NK-92 treated with Interleukin-12 subunit alpha and Interleukin-12 subunit beta, amount 100 ng/mL, for 24 hours (cell line): ENCODE results near the gene MOB3C.

Source experiments
- DNase-seq: peaks from one replicate; lab custom pipeline; 2025; lab: John Stamatoyannopoulos, UW

The MOB3C gene

GRCh38 chr1:46638921-46639320, 22.3 kb upstream of the MOB3C start:
- no peak for DNase-seq

GRCh38 chr1:46637444-46638083, 21.0 kb upstream of the MOB3C start:
- DNase-seq, result no peak

GRCh38 chr1:46635205-46635604, 18.6 kb upstream of the MOB3C start:
- DNase-seq, result no peak

GRCh38 chr1:46630719-46631118, 14.1 kb upstream of the MOB3C start:
- no peak for DNase-seq

DNA sequence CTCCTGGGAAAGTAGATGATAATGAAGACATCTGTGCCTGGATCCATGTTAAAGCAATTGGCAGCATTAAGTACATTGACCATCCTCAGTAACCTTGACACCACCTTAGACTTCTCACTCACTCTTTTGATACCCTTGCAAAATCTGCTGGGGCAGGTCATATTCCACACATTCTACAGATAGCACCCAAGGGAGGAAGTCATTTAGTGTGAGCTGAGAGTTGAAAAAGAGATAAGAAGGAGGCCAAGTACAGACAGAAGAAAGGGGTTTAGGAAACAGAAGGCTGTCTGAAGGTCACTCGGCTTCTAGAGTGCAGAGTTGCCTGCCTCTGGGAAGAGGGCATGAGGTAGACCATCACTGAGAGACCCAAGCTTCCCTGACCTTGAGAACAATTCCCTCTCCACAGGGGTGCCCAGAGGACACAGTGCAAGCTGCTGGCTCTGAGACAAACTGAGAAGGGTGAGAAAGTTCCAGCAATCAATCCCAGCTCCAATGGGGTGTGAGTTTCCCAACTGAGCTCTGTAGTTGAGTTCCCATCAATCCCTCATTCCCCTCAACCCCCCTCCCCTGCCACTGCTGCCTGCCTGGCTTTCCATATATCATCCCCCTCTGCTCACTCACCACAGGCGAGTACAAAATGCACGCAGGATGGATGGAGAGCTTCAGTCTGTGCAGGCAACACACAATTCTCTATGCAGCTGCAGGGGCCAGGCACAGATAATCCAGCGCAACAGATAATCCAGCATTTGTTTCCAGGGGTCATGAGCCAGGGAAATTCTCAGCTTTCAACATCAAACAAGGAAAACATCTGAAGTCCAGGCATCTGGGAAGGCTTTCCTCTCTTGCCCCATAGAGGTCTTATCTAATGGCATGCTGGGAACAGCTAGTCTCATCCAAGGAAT, 7.4 kb upstream of the MOB3C start:
- DNase-seq, result no peak

DNA sequence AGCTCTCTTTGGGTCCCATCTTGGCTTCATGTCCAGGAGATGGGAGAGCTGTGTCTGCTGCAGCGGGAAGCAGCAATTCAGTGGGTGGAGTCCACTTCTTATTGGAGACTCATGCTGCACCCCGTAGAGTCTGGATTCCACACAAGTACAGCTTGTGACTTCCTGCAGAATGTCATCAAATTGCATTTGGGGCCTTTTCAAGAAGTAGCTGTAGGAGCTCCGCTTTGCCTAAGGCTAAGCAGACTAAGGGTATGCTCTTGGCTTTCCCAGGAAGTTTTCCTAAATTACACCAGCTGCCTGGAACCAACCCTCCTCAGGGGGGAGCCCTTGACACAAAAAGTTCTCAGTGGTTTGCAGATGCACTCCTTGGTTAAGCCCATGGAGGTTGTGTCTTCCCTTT, 5.7 kb upstream of the MOB3C start:
- DNase-seq, result no peak

DNA sequence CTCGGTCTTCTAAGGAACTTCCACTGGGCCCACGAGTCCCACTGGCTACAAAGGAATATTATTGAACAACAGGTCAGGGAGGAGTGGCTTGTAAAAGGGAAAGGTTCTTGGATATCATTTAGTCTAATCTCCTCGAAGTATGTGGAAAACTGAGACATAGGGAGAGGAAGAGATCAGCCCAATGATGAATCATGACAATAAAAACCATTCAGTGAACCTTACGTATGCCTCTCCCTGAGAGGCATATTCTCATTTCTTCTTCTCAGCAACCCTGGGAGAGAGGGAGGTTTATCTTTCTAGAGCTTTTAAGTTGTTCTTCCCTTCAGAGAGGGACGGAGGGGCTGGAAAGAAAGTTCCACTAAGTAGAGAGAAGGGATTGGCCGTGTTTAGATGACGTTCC, 5.3 kb upstream of the MOB3C start:
- DNase-seq, result no peak

GRCh38 chr1:46619656-46620258, 3.1 kb upstream of the MOB3C start:
- no peak for DNase-seq

DNA sequence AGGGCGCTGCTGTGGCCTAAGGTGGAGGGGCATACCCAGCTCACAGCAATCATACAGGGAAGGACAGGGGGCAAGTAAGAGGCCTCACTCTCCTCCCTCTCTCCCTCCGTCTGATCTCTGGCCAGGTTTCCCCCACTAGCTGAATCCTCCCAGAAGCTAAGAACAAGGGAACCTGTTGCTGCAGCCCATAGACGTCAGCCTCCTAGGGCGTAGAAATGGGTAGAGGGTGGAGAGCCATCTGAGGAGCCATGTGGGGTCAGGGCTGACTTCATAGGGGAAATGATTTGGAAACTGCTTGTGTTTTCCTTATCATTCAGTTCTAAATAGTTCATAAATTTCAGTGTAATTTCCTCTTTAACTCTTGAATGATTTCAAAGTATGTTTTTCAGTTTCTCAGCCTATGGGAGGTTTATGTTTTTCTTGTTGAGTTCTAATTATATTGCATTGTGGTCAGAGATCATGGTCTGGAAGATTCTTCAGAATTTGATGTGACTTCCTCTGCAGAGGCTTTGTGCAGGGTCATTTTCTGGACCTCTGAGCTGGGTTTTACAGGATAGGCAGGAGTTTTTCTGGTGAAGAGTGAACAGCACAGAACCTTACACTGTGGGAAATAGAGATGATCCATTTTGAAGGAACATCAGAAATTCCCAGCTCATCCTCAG, 2.3 kb upstream of the MOB3C start:
- DNase-seq, result no peak

GRCh38 chr1:46617833-46618232, 1.2 kb upstream of the MOB3C start:
- no peak for DNase-seq

DNA sequence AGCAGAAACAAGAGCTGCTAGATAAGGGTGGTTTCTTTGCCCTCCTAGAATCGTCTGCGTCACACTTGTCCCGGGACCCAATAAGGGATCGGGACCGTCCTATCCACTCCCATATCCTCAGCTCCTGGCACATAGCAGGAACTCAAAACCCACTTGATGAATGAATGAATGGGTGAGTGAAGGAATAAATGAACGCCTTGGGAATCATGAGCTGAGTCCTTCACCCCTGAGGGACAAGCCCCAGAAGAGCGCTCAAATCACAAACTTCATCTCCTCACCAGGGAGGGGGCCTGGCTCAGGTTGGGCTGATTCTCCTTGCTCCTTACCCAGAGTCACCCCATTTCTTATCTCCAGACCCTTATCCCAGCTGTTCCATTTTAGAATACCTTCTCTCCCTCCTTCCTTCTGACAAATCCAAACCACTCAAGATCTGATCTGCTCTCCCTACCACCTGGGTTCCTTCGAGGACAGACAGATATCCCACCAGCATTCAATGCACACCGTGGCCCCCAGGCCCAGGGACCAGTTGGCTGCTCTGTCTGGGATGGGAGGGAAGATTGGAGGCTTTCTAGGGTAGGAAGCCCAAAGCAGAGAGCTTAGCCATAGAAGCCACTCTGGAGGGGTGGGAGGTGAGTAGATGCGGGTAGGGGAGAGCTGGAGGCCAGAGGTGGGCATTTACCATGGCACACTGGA, 643 bp upstream of the MOB3C start:
- no peak for DNase-seq

DNA sequence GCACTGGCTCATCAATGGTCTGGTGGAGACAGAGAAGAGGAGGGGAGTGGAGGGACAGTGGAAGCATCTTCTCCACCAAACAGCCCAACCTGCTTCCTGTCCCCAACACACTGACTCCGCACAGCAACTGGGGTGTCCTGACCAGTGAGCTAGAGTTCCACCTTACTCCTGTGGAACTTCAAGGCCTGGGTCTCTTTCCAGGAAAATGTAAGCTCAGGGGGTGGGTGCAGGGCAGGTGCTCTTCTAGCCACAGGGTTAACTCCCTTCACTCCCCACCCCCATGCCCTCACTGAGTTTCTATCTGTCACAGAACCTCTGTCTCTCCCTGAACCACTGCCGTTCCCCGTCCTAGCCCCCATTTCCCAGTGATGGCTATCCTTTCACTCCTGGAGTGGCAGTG, 876 bp downstream of the MOB3C start:
- no peak for DNase-seq

DNA sequence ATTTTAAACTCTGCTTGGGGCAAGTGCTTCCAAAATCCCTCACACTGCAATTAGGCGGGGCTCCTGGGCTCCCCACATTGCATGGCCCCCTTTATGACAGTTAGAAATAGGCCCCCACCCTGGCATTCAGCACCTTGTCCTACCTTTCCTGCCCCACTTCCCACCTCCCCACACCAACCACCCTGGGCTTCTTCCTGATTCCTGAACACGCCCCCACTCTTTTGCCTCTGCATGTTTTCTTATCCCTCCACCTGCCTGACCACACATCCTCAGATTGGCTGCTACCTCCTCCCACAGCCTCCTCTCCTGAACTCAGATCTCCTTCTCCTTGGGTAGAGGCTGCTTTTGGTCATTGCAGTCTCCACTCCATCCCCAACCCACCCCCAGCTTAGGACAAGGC, 1.5 kb downstream of the MOB3C start:
- DNase-seq, result no peak

DNA sequence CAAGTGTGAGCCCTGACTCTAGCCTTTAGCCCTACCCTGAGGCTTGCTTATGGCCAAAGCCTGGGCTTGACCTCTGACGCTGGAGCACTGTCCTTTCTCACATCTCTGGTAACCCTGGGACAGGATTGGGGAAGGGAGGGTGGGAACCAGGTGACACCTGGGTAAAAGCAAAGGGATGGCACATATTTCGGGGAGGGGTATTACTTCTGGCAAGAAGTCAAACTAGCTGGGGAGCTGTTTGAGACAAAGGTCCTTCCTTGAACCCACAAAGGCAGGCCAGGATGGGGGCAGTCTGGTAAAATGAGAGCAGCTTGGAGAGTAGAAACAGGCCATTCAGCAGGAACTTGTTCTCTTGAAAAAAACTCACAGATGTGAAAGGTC, 2.0 kb downstream of the MOB3C start:
- DNase-seq, result no peak

GRCh38 chr1:46613661-46614603, 2.7 kb downstream of the MOB3C start:
- DNase-seq, result no peak

DNA sequence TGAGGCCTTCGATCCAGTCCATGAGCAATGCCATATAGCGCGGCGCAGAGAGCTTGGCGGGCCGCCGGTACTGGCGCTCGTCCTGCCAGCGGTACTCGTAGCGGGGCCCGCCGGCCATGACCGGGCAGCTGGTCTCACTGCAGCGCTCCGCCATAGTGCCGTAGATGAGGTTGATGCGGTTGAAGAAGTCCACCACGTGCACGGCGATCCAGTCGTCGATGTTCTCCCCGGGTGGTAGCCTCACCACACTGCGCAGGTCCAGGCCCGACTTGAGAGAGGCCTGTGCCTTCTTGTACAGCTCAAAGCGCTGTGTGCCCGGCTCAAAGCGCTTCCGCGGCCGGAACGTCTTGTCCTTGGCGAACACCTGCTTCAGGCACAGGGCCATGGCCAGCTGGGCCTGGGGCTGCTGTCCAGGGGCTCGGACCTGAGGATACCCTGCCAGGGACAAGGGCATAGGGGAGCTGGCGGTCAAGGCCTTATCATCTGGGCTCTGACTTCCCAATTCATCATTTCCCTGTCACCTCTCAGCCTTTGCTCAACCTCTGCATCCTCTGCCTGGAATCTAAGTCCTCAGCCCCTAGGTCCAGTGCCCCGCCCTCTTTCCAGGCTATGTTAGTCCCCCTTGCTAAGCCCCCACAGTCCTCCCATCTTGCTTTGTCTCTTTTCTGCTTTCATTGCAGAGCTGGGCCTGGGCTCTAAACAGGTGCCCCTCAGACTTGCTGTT, 3.5 kb downstream of the MOB3C start:
- no peak for DNase-seq

DNA sequence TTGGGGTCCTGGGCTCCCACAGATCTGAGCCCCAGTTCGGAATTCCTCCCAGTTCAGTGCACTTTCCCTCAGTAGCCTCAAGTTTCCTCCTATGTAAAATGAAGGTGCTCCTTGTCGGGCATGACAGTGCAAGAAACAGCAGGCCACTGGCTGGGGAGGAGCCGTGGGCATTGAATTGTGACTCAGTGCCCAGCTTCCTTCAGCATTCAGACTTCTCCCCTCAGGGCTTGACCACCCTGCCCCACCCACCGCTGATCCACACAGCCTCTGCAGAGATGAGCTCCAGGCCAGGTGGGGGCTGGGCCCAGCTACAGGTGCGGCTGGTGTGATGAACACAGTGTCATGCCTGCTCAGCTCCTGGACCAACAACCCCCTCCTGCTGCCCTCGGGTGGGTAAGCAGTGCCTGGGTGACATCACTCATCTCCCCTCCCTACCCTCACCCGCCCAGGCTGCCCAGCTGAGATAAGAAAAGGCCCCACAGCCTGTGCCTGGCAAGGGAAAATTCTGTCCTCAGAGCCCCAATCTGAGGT, 4.9 kb downstream of the MOB3C start:
- no peak for DNase-seq

GRCh38 chr1:46607345-46608130, 9.1 kb downstream of the MOB3C start:
- DNase-seq, result no peak
